Panc1 (cell line): ENCODE results near the gene DNAH9. TPM values are rescaled to one million over a fixed set of nuclear protein-coding genes. Genes with fewer than 3 reads are reported as not detected.

Experiments
- ATAC-seq: fragments of 200-7000 bp; cut with Tn5 transposase; 2 replicates; pipeline ENCODE4 v1.9.1; 2020; ENCODE audit warnings: mild to moderate bottlenecking, moderate library complexity
- BruUV-seq: library from RNA; stranded (reverse); fragments of 400-500 nt; replicated peaks from 2 replicates; lab custom pipeline; 2021; lab: Mats Ljungman, UMichigan
- CTCF ChIA-PET: fragments of 300-600 bp; sonication (Branson Sonifier 250); formaldehyde crosslinking; loops from one replicate; lab custom pipeline; 2022; ENCODE audit warnings: antibody characterized with exemption; lab: Charles Lee
- POLR2A ChIA-PET: fragments of 300-600 bp; sonication (Branson Sonifier 250); formaldehyde crosslinking; loops from one replicate; lab custom pipeline; 2022; ENCODE audit warnings: antibody characterized with exemption; lab: Charles Lee
- DNase-seq: peaks from one replicate; pipeline ENCODE4 v3.0.0-alpha.2; 2010; ENCODE audit warnings: low read depth, low spot score
- H3K27ac ChIP-seq: 2 replicates; pipeline ENCODE4 v1.5.1; 2011; ENCODE audit warnings: mild to moderate bottlenecking, low read length, inconsistent platforms
- H3K27me3 ChIP-seq: fragments of 200-500 bp; sonication (Bioruptor generic); 2 replicates; pipeline ENCODE4 v1.6.0; 2014; ENCODE audit warnings: low read length, inconsistent platforms; ENCODE audit not compliant: control insufficient read depth, insufficient read depth
- H3K36me3 ChIP-seq: fragments of 200-500 bp; sonication (Bioruptor generic); 2 replicates; pipeline ENCODE4 v1.5.1; 2014; ENCODE audit warnings: inconsistent platforms, mild to moderate bottlenecking, low read length, moderate library complexity; ENCODE audit not compliant: control insufficient read depth, insufficient read depth
- H3K4me1 ChIP-seq: 2 replicates; pipeline ENCODE4 v1.5.1; 2011; ENCODE audit warnings: inconsistent platforms, mild to moderate bottlenecking, low read length, moderate library complexity; ENCODE audit not compliant: control insufficient read depth, insufficient read depth
- H3K4me3 ChIP-seq, 2 experiments: 2 replicates each; pipeline ENCODE4 v1.5.1; 2011 to 2012; ENCODE audit warnings: low read depth in 2 of 2, low read length in 2 of 2, mild to moderate bottlenecking in 2 of 2, inconsistent platforms in 1 of 2, moderate library complexity in 1 of 2
- H3K9me3 ChIP-seq: fragments of 200-500 bp; sonication (Bioruptor generic); 2 replicates; pipeline ENCODE4 v1.5.1; 2014; ENCODE audit warnings: low read depth, mild to moderate bottlenecking, inconsistent platforms, low read length, moderate library complexity; ENCODE audit not compliant: control insufficient read depth, insufficient read depth
- CTCF ChIP-seq: fragments of 450-650 bp; IDR thresholded peaks from 2 replicates; pipeline ENCODE4 v1.5.1; 2017; ENCODE audit warnings: mild to moderate bottlenecking
- POLR2AphosphoS5 ChIP-seq: IDR thresholded peaks from 2 replicates; pipeline ENCODE4 v1.6.1; 2012; ENCODE audit warnings: mild to moderate bottlenecking, low read depth, low read length, moderate library complexity
- REST ChIP-seq, 2 experiments: IDR thresholded peaks; 2 replicates each; pipeline ENCODE4 v1.6.1; 2011 to 2012; ENCODE audit warnings: low read depth in 2 of 2, control low read depth in 1 of 2, low read length in 1 of 2, mild to moderate bottlenecking in 1 of 2, moderate library complexity in 1 of 2; ENCODE audit not compliant: insufficient read depth in 1 of 2
- SIN3A ChIP-seq: IDR thresholded peaks from 2 replicates; pipeline ENCODE4 v1.6.1; 2012; ENCODE audit warnings: low read depth, mild to moderate bottlenecking, low read length, moderate library complexity, borderline replicate concordance; ENCODE audit not compliant: insufficient read depth
- TCF7L2 ChIP-seq: IDR thresholded peaks from 2 replicates; pipeline ENCODE4 v1.6.1; 2011; ENCODE audit warnings: mild to moderate bottlenecking, low read depth, low read length, inconsistent platforms
- in situ Hi-C: cut with HindIII; loops from 2 replicates; pipeline ENCODE4 v1.10.0; 2016; ENCODE audit warnings: low sequenced_read_pairs, low pct_unique_long_range_greater_than_20kb
- intact Hi-C: fragments of 100-400 bp; cut with micrococcal nuclease; formaldehyde crosslinking; loops from one replicate; pipeline ENCODE4 v1.10.0; 2022; ENCODE audit not compliant: unreplicated experiment
- total RNA-seq: library from RNA; stranded (reverse); gene quantifications from one replicate; pipeline ENCODE4 v1.2.1, GENCODE V29; 2021; ENCODE audit not compliant: unreplicated experiment

The DNAH9 gene
- total RNA-seq, 1 experiment from 2014 or later, result not detected

- no peaks in the 10 kb centered on the region for H3K9me3 ChIP-seq
- H3K27me3 ChIP-seq, result no peaks in the 10 kb centered on the region; the same call in 1 of the 2 replicates
- no peak overlapping the region for H3K27ac ChIP-seq
- DNase-seq (no peak), ATAC-seq (no peak)
- ChIA-PET POLR2A (no interaction called here), CTCF (no interaction called here)
- TF ChIP-seq REST (IDR thresholded peaks at IDR 0.05; ENCODE audit: insufficient read depth in 1 of 2, low read depth in 2 of 2, low read length in 1 of 2) (no peak), POLR2AphosphoS5 (no peak), SIN3A (no peak), CTCF (no peak), TCF7L2 (no peak)
- intact Hi-C loops, result no loop called here
- in situ Hi-C loops, result no loop called here
- H3K4me3 ChIP-seq, result no peak overlapping the region
- no peaks in the 10 kb centered on the region for H3K36me3 ChIP-seq
- no TSS peak for BruUV-seq
- no peaks in the 10 kb centered on the region for H3K4me1 ChIP-seq
Measured at GRCh38 chr17:11928436-11928835, 330.2 kb downstream of the DNAH9 start.

GRCh38 chr17:11932337-11932898 is 334.1 kb downstream of the DNAH9 start:
- no peaks in the 10 kb centered on the region for H3K36me3 ChIP-seq
- no peak overlapping the region for H3K27ac ChIP-seq
- in situ Hi-C loops (no loop called here), intact Hi-C loops (no loop called here)
- ChIA-PET CTCF (no interaction called here), POLR2A (no interaction called here)
- DNase-seq (no peak), ATAC-seq (no peak)
- no peak overlapping the region for H3K4me3 ChIP-seq
- no TSS peak for BruUV-seq
- TF ChIP-seq CTCF, result no peak
- no peak for TF ChIP-seq SIN3A
- TF ChIP-seq TCF7L2, result no peak
- TF ChIP-seq POLR2AphosphoS5, result no peak
- TF ChIP-seq REST (IDR thresholded peaks at IDR 0.05; ENCODE audit: insufficient read depth in 1 of 2, low read depth in 2 of 2, low read length in 1 of 2), result no peak
- no peaks in the 10 kb centered on the region for H3K4me1 ChIP-seq
- no peaks in the 10 kb centered on the region for H3K27me3 ChIP-seq
- no peaks in the 10 kb centered on the region for H3K9me3 ChIP-seq
